Heart left ventricle (tissue), 13 donors: ENCODE results near the gene DCP2.

Experiments
- POLR2A ChIP-seq, 2 donors: fragments of 450-650 bp; IDR thresholded peaks; one replicate each; pipeline ENCODE4 v1.6.1; 2017; ENCODE audit warnings: antibody characterized with exemption in 2 of 2, mild to moderate bottlenecking in 2 of 2, moderate library complexity in 2 of 2
- TF ChIP-seq, protein P1 (sequence below), 12 donors: fragments of 200-600 bp; sonication (generic) in 4 of 12; IDR thresholded peaks; one replicate each; pipeline versions ENCODE4 v1.5.0 to v1.8.0; 2018 to 2022; ENCODE audit warnings: antibody characterized with exemption in 12 of 12, mild to moderate bottlenecking in 5 of 12
- donor health status: ischemic (EF 13 %, LVEDD 7.1; RV severe dilation, severe dysfunction).
- donor health status: DM: no; HTN: yes; CAD: no.
- donor health status: DM: no; HTN: no; CAD: no.
- donor health status: ischemic (EF 25% LVEDD 6.9; RV normal size, moderate dysfunction).
- donor health status: ischemic (EF 25% LVEDD 5.7; RV mildly dilated, moderate dysfunction).
- donor health status: ischemic (EF 35%, LVEDD 5.7; RV mildly dilated, moderate dysfunction).
- donor health status: nonischemic (EF 11% LVEDD 7.7; RV severe dilation, severe dysfunction).
- donor health status: DM: yes; HTN: yes; CAD: no.
- donor health status: PGD.
- donor health status: ischemic (EF 29% LVEDD 5.4; RV normal size, mild dysfunction).
- donor health status: nonischemic (EF 23%, LVEDD 6.1; RV moderate dilation, normal function).

DNA sequence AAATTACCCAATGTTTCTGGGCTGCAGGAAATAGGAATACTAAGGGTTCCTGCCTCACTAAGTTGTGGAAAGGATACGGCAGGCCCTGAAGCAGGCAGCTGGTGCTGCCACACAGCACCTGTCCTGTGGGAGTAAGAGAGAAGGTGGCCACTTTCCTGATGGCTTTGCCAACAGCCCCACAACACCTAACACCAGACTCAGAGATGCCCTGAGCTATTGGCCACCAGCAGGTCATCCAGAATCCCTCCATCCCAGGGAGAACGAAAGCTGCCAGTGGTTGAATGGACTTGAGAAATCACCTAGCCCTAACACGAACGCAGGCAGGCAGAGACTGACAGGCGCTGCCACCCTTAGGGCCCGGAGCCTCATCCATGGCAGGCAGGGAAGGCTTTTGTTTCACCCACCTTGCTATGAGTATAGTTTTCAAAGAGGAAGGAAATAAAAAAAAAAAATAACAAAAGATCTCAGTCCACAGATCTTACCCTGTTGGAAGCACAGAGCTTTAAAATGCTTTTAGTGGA lies 82.2 kb downstream of the DCP2 start:
- TF ChIP-seq, protein P1, sequence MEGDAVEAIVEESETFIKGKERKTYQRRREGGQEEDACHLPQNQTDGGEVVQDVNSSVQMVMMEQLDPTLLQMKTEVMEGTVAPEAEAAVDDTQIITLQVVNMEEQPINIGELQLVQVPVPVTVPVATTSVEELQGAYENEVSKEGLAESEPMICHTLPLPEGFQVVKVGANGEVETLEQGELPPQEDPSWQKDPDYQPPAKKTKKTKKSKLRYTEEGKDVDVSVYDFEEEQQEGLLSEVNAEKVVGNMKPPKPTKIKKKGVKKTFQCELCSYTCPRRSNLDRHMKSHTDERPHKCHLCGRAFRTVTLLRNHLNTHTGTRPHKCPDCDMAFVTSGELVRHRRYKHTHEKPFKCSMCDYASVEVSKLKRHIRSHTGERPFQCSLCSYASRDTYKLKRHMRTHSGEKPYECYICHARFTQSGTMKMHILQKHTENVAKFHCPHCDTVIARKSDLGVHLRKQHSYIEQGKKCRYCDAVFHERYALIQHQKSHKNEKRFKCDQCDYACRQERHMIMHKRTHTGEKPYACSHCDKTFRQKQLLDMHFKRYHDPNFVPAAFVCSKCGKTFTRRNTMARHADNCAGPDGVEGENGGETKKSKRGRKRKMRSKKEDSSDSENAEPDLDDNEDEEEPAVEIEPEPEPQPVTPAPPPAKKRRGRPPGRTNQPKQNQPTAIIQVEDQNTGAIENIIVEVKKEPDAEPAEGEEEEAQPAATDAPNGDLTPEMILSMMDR (IDR thresholded peaks at IDR 0.05): no peak
- TF ChIP-seq POLR2A (IDR thresholded peaks at IDR 0.05): no peak
